ENCODE data around the gene NFATC2IP. TPM values are rescaled to one million over a fixed set of nuclear protein-coding genes. Genes with fewer than 3 reads are reported as not detected.
"Not testable (repeated sequence)": the region's sequence is repeated elsewhere in the genome, so short reads cannot be mapped to it uniquely, and the experiment has no call there.

Gene NFATC2IP
- polyA plus RNA-seq, 1 experiment: 22.3 TPM

DNA sequence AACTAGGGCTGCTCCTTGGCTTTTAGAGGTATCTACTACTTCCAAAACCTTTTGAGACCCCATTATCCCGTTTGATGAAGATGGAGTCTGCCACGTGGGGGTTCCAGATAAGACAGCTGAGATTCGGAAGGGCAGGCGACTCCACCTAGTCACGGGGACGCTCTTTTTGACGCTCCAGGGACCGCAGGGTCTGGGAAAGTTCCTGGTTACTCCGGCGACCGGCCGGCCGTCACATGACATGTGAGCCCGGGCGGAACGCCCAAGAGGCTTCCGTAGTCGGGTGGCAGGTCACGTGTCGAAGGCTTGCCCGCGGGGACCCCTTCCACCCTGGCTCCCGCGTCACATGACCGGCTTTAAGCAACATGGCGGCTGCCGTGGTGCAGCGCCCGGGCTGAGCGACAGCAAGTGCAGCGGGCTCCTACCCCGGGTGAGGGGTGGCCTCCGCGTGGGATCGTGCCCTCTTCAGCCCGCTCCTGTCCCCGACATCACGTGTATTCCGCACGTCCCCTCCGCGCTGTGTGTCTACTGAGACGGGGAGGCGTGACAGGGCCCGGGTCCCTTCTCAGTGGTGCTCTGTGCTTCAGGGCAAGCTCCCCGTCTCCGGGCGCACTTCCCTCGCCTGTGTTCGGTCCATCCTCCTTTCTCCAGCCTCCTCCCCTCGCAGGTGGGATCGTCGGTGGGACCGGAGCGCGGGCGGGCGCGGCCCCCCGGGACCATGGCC lies 23.9 kb downstream of the NFATC2IP start, which contains the start of gene SPNS1:
Gene SPNS1 (plus strand): TSS at position 342 of the 721 bp plus-strand sequence. CDS start 374 bp downstream, at position 716.
- DNase-seq (ENCODE audit: low read depth, low spot score): peak; percentile 94
- Histone ChIP-seq H3K4me3 (ENCODE audit: low read depth, low read length) (peak within 1 kb of the TSS; percentile 100), H3K27ac (ENCODE audit: low read depth, low read length) (peak within 1 kb of the TSS; percentile 96), H3K27me3 (ENCODE audit: control insufficient read depth, insufficient read depth, low read length) (no peaks in the 10 kb centered on the region), H3K9me3 (ENCODE audit: control insufficient read depth, insufficient read depth, low read length) (no peaks in the 10 kb centered on the region; the same call in 1 of the 2 replicates)
- POLR2A ChIA-PET: interaction anchor here (1.0 to 1.1 kb wide), 2 partner anchors 24 to 204 kb away, joined by 3 to 4 read pairs; partner anchors contain the start of gene NFATC2IP
- TF ChIP-seq, protein P1, sequence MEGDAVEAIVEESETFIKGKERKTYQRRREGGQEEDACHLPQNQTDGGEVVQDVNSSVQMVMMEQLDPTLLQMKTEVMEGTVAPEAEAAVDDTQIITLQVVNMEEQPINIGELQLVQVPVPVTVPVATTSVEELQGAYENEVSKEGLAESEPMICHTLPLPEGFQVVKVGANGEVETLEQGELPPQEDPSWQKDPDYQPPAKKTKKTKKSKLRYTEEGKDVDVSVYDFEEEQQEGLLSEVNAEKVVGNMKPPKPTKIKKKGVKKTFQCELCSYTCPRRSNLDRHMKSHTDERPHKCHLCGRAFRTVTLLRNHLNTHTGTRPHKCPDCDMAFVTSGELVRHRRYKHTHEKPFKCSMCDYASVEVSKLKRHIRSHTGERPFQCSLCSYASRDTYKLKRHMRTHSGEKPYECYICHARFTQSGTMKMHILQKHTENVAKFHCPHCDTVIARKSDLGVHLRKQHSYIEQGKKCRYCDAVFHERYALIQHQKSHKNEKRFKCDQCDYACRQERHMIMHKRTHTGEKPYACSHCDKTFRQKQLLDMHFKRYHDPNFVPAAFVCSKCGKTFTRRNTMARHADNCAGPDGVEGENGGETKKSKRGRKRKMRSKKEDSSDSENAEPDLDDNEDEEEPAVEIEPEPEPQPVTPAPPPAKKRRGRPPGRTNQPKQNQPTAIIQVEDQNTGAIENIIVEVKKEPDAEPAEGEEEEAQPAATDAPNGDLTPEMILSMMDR (IDR thresholded peaks at IDR 0.05; ENCODE audit: low read depth, low read length): no peak
- CTCF ChIA-PET: interaction anchor here (0.6 to 1.2 kb wide), 5 partner anchors 23 to 787 kb away, joined by 3 to 4 read pairs (median 4); partner anchors contain the start of gene NFATC2IP

- Histone ChIP-seq H3K9me3 (ENCODE audit: control insufficient read depth, insufficient read depth, low read length) (no peaks in the 10 kb centered on the region; the same call in 1 of the 2 replicates), H3K27me3 (ENCODE audit: control insufficient read depth, insufficient read depth, low read length) (no peaks in the 10 kb centered on the region), H3K4me3 (ENCODE audit: low read depth, low read length) (peak overlapping the region; percentile 100), H3K27ac (ENCODE audit: low read depth, low read length) (no peak overlapping the region)
- no peak for DNase-seq (ENCODE audit: low read depth, low spot score)
- ChIA-PET POLR2A (no interaction called here), CTCF (no interaction called here)
- TF ChIP-seq, protein P1 (IDR thresholded peaks at IDR 0.05; ENCODE audit: low read depth, low read length): no peak
These were observed 24.4 kb downstream of the NFATC2IP start for GRCh38 chr16:28975158-28975599.

- Histone ChIP-seq H3K9me3 (ENCODE audit: control insufficient read depth, insufficient read depth, low read length) (peaks cover 7% of the 10 kb centered on the region), H3K27me3 (ENCODE audit: control insufficient read depth, insufficient read depth, low read length) (no peaks in the 10 kb centered on the region), H3K27ac (ENCODE audit: low read depth, low read length) (no peak overlapping the region), H3K4me3 (ENCODE audit: low read depth, low read length) (no peak overlapping the region)
- no peak for DNase-seq (ENCODE audit: low read depth, low spot score)
- ChIA-PET POLR2A (interaction anchor here (0.6 kb wide), 1 partner anchor 1392 kb away, joined by 3 read pairs; the partner anchor contains the start of gene TBC1D10B), CTCF (interaction anchor here (0.6 kb wide), 1 partner anchor 38 kb away, joined by 5 read pairs; no protein-coding TSS in a partner anchor)
- TF ChIP-seq, protein P1 (IDR thresholded peaks at IDR 0.05; ENCODE audit: low read depth, low read length): peak; percentile 24; the same call in 1 of the 2 replicates
These were observed 27.2 kb downstream of the NFATC2IP start for GRCh38 chr16:28977703-28978662.

GRCh38 chr16:28980330-28980729 lies 29.6 kb downstream of the NFATC2IP start:
- H3K9me3 ChIP-seq (ENCODE audit: control insufficient read depth, insufficient read depth, low read length); H3K27ac ChIP-seq (ENCODE audit: low read depth, low read length); CTCF ChIA-PET; DNase-seq (ENCODE audit: low read depth, low spot score); H3K27me3 ChIP-seq (ENCODE audit: control insufficient read depth, insufficient read depth, low read length); H3K4me3 ChIP-seq (ENCODE audit: low read depth, low read length): not testable (repeated sequence)
- POLR2A ChIA-PET: interaction anchor here (0.7 kb wide), 1 partner anchor 34 kb away, joined by 3 read pairs; no protein-coding TSS in a partner anchor

GRCh38 chr16:28980929-28981328 lies 30.2 kb downstream of the NFATC2IP start:
- Histone ChIP-seq H3K9me3 (ENCODE audit: control insufficient read depth, insufficient read depth, low read length) (peaks cover 7% of the 10 kb centered on the region), H3K4me3 (ENCODE audit: low read depth, low read length) (no peak overlapping the region), H3K27me3 (ENCODE audit: control insufficient read depth, insufficient read depth, low read length) (no peaks in the 10 kb centered on the region), H3K27ac (ENCODE audit: low read depth, low read length) (no peak overlapping the region)
- DNase-seq (ENCODE audit: low read depth, low spot score): no peak
- ChIA-PET POLR2A (interaction anchor here (0.7 kb wide), 1 partner anchor 33 kb away, joined by 3 read pairs; no protein-coding TSS in a partner anchor), CTCF (no interaction called here)
- TF ChIP-seq, protein P1 (IDR thresholded peaks at IDR 0.05; ENCODE audit: low read depth, low read length): no peak

All from AG04450 (cell line).